ENCODE measurements around the gene ATP11A.

Gene ATP11A

DNA sequence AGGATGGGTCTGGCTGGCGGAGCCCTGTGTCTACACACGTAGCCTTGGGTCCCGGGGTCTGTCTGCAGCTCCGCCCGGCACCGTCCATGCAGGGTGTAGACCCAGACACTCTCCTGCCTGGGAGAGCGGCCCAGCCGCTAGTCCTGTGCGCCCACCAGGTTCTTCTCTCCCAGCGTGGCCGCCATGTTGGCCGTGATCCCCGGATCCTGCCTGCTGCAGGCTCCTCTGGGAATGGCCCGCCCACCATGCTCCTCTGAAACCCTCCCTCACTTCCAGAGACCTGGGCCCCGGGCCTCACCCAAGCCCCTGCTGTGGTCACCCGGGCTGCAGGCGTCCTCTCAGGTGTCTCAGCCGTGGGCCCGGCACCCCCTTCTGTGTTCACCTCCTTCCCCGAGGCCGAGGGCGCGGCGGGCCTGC lies 221.5 kb downstream of the ATP11A start:
- DNase-seq: no peak

DNA sequence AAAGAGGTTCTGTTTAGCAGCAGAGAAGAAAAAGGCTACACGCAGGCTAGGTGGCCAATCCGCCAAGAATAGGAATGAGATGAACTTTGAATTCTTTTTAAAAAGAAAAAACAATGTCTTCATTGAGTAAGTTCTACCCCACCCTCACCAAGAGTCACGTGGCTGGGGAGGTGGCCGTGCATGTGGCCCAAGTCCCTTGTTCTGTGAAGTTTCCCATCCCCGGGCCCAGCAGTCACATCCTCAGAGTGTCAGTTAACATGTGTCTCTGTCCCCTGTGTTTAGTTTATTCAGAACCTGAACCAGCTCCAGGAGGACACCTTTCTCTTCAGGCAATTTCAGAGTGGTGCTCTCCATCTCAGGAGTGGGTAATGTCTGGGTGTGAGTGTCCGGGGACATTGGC lies 222.0 kb downstream of the ATP11A start:
- no peak for DNase-seq

DNA sequence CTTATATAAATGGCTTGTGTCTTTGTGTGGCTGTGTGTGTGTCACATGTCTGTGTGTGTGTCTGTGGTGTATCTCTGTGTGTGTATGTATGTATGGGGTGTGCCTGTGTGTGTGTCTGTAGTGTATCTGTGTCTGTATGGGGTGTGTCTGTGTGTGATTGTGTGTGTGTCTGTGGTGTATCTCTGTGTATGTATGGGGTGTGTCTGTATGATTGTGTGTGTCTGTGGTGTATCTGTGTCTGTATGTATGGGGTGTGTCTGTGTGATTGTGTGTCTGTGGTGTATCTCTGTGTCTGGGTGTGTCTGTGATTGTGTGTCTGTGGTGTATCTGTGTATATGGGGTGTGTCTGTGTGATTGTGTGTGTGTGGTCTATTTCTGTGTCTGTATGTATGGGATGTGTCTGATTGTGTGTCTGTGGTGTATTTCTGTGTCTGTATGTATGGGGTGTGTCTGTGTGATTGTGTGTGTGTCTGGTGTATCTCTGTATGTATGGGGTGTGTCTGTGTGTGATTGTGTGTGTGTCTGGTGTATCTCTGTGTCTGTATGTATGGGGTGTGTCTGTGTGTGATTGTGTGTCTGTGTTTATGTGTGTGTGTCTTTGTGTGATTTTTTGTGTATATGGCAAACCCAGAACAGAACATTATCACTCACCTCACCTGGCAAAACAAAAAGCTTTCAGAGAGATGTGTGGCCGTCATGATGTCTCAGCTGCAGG lies 223.0 kb downstream of the ATP11A start:
- DNase-seq: no peak

DNA sequence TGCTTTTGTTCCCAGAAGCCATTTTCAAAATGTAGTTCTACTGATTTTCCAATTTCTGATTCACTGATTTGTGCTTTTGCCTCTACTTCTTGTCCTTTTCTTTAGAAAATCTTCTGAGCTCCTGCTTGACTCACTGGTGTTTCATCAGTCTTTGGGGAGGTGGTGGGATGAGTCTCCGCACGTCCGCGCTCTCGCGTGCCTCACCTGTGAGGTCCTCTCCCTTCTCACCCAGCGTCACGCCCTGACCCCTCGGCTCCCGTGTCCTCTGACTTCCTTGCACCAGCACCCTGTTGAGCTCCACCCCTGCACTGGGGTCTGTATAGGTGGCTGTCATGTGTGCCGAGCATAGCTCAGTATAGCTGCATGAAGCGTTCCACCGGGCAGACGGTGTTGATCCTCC lies 226.5 kb downstream of the ATP11A start:
- DNase-seq: no peak

- no peak for DNase-seq
These were observed 227.3 kb downstream of the ATP11A start for GRCh38 chr13:112917056-112917664.

GRCh38 chr13:112917737-112918136 lies 227.9 kb downstream of the ATP11A start:
- no peak for DNase-seq

DNA sequence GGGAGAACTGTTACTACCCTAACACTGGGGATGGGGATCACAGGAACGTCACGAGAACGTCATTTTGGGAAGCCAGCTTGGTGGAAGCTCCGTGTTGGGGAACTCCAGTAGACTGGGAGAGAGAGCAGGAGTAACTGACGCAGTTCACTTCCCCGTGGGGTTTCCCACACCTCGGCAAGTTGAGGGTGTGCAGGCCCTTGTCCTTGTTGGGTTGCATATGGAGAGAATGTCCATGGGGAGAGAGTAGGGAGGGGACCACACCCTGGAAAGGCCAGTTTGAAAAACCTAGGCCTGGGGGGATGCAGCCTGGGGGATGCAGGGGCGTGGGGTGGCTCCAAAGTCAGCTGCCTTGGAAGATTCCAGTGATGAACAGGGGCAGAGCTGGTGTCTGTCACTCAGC lies 228.4 kb downstream of the ATP11A start:
- DNase-seq: no peak

- no peak for DNase-seq
These were observed 228.9 kb downstream of the ATP11A start for GRCh38 chr13:112918746-112919145.

GRCh38 chr13:112923962-112924361 lies 234.1 kb downstream of the ATP11A start:
- no peak for DNase-seq

DNA sequence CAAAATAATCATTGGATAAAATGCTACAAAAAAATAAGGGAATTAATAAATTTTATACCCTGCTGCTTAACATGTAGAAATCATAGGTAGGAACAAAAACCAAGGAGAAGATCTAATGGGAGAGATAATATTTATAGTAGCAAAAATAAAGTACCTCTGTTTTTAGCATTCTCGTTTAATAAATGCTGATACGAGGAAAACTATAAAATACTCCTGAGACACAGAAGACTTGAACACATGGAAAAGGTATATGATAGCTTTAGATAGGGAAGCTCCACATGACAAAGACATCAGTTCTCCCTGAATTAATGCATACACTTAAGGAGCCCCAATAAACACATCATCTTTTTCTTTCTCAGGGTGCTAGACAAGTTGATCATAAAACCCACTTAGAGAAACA lies 234.5 kb downstream of the ATP11A start:
- no peak for DNase-seq

DNA sequence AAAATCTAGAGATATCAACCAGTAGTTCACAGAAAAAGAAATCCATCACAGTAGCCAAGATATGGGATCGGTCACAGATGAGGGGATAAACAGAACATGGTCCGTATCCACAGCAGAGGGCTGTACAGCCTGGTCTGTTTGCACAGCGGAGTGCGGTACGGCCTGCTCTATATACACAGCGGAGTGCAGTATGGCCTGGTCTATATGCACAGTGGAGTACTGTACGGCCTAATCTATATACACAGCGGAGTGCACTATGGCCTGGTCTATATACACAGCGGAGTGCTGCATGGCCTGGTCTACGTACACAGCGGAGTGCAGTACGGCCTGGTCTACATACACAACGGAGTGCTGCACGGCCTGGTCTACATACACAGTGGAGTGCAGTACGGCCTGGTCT lies 236.2 kb downstream of the ATP11A start:
- DNase-seq: no peak

- DNase-seq: no peak
These were observed 237.2 kb downstream of the ATP11A start for GRCh38 chr13:112926993-112927392.

GRCh38 chr13:112928020-112928971 lies 238.5 kb downstream of the ATP11A start:
- no peak for DNase-seq

DNA sequence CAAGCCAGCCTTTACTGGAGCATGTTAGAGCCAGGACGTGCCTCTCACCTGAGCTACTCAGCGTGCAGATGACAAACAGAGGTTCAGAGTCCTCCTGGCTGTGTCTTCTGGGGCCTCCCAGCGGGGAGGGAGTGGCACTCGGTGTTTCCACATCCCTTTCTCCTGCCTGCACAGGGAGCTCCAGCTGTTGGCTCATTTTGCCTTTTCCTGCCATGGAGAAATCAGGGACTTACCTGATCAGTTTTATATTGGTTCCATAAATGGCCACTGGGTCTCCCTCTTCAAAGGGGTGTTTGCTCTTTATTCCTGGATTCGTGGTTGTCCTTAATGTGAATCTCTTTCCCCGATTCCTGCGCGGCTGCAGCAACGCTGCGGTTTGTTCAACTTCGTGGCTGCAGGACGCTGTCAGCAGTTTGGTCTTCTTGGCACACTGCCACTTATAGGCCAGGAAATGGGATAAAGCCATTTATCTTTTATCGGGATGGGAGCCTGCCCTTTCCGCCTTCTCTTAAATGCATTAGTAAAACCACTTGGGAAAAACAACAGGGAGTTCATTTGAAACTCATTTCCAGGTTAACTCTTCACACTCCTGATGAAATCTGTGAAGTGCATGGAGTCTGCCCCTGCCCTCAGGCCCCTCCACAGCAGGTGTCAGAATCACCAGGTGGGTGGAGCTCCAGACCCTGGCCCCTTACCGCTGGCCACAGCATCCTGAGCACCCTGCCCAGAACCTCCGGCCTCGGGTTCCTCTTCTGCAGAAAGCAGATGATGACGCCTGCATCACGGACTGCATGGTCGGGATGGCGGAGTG lies 239.3 kb downstream of the ATP11A start:
- DNase-seq: peak; percentile 46

DNA sequence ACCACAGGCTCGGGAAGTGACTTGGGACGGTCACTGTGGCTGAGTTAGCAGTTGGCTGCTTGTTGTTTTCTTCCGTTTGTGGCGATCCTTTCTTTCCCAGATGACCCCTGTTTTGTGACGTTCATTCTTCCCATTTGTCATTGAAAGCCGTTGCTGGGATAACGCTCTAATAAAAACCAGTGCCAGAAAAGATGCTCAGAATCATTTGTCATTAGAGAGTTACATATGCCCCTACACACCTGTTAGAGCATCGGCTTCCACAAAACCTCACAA lies 239.9 kb downstream of the ATP11A start:
- DNase-seq: no peak

DNA sequence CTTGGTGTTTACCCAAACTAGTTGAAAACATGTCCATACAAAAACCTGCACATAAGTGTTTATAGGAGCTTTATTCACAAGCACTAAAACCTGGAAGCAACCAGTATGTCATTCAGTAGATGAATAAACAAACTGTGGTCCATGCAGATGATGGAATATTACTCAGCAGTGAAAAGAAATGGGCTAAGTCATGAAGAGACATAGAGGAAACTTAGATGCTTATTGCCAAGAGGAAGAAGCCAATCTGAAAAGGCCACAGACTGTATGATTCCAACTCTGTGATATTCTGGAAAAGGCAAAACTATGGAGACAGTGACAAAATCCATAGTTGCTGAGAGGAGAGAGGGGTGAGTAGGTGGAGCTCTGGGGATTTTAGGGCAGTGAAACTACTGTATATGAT lies 240.4 kb downstream of the ATP11A start:
- DNase-seq: no peak

- DNase-seq: peak; percentile 67
These were observed 241.4 kb downstream of the ATP11A start for GRCh38 chr13:112931028-112931934.

- no peak for DNase-seq
These were observed 243.1 kb downstream of the ATP11A start for GRCh38 chr13:112932971-112933370.

GRCh38 chr13:112933649-112934048 lies 243.8 kb downstream of the ATP11A start:
- no peak for DNase-seq

DNA sequence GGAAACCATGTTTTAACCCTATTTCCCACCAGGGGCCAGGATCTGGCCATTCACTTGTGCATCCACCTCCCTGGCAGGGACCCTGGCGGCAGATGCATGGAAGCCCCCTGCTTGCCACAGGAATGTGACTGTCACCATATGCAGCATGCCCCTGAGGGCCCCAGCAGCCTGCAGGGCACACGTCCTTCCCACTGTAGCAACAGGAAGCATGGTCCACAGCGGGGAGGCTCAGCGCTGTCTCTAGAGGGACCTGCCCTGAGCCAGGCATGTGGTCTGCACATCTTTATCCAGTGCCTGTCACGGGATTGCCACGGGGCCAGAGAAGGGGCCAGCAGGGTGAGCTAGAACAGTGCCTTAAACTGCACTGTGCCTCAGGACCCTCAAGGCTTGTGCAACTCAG lies 244.2 kb downstream of the ATP11A start:
- DNase-seq: no peak
